Measurements from ENCODE around the gene FAM110A.
"Not testable (repeated sequence)": the region's sequence is repeated elsewhere in the genome, so short reads cannot be mapped to it uniquely, and the experiment has no call there.

FAM110A gene

GRCh38 chr20:843912-844311, 10.4 kb downstream of the FAM110A start:
- Mint-ChIP-seq H3K4me3 (no peak overlapping the region), H3K27ac (no peak overlapping the region), H3K4me1 (ENCODE audit: low read depth) (peaks cover 31% of the 10 kb centered on the region), H3K27me3 (ENCODE audit: low read depth) (no peaks in the 10 kb centered on the region), H3K36me3 (ENCODE audit: low read depth) (peaks cover 18% of the 10 kb centered on the region), H3K9me3 (no peaks in the 10 kb centered on the region)
- DNase-seq (ENCODE audit: low spot score) = no peak

GRCh38 chr20:844473-845225, 11.1 kb downstream of the FAM110A start:
- peaks cover 31% of the 10 kb centered on the region for H3K4me1 Mint-ChIP-seq (ENCODE audit: low read depth)

DNA sequence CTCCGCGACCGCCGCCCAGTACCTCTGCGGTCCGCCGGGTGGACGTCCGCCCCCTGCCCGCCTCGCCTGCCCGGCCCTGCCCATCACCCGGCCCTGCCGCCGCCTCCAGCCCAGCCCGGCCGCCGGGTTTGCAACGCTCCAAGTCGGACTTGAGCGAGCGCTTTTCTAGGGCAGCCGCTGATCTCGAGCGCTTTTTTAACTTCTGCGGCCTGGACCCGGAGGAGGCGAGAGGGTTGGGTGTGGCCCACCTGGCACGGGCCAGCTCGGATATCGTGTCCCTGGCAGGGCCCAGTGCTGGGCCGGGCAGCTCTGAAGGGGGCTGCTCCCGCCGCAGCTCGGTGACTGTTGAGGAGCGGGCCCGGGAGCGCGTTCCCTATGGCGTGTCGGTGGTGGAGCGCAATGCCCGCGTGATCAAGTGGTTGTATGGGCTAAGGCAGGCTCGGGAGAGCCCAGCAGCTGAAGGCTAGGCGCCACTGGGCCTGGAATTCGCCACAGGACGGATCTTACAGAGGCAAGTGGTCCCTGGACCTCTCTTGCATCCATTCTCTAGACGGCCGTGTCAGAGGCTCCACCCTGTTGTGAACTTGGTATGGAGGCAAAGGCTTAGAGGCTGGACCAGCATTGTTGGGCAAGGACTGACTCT, 11.8 kb downstream of the FAM110A start:
- Mint-ChIP-seq H3K4me3 (peak overlapping the region; percentile 87), H3K9me3 (peaks cover under 1% of the 10 kb centered on the region), H3K27ac (peak overlapping the region; percentile 86), H3K27me3 (ENCODE audit: low read depth) (no peaks in the 10 kb centered on the region), H3K36me3 (ENCODE audit: low read depth) (peaks cover 21% of the 10 kb centered on the region), H3K4me1 (ENCODE audit: low read depth) (peaks cover 27% of the 10 kb centered on the region)
- no peak for DNase-seq (ENCODE audit: low spot score)

More at GRCh38 chr20:844473-845225, 11.1 kb downstream of the FAM110A start:
- H3K4me3 Mint-ChIP-seq = peak overlapping the region; percentile 86
- H3K27me3 Mint-ChIP-seq (ENCODE audit: low read depth) = no peaks in the 10 kb centered on the region
- peaks cover 19% of the 10 kb centered on the region for H3K36me3 Mint-ChIP-seq (ENCODE audit: low read depth)
- peak overlapping the region; percentile 70 for H3K27ac Mint-ChIP-seq
- no peaks in the 10 kb centered on the region for H3K9me3 Mint-ChIP-seq
- DNase-seq (ENCODE audit: low spot score) = peak; percentile 77

GRCh38 chr20:845941-846893, 12.7 kb downstream of the FAM110A start:
- Mint-ChIP-seq H3K36me3 (ENCODE audit: low read depth) (peaks cover 30% of the 10 kb centered on the region), H3K4me1 (ENCODE audit: low read depth) (peaks cover 32% of the 10 kb centered on the region), H3K4me3 (peak overlapping the region; percentile 87), H3K27ac (peak overlapping the region; percentile 86), H3K9me3 (peaks cover 8% of the 10 kb centered on the region), H3K27me3 (ENCODE audit: low read depth) (no peaks in the 10 kb centered on the region)
- no peak for DNase-seq (ENCODE audit: low spot score)

DNA sequence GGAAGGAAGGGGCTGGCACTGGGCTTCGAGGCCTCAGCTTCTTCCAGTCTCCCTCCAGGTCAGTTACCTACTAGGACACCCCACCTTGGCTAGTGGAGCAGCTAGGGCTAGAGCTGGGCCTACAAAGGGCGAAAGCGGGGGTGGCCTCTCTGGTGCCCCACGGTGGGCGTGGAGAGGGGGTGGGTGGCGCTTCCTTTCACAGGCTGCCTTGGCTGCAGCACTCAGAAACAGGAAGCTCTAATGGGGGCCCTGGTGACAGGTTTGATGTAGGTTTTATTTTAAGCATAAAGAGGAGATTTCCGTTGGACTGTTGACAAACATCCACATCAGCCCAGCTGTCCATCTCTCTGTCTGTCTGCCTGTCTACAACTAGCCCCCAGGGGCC, 13.4 kb downstream of the FAM110A start:
- Mint-ChIP-seq H3K27me3 (ENCODE audit: low read depth) (no peaks in the 10 kb centered on the region), H3K9me3 (peaks cover 8% of the 10 kb centered on the region), H3K4me3 (peak overlapping the region; percentile 87), H3K4me1 (ENCODE audit: low read depth) (peaks cover 34% of the 10 kb centered on the region), H3K36me3 (ENCODE audit: low read depth) (peaks cover 35% of the 10 kb centered on the region), H3K27ac (peak overlapping the region; percentile 94)
- DNase-seq (ENCODE audit: low spot score) = peak; percentile 33

DNA sequence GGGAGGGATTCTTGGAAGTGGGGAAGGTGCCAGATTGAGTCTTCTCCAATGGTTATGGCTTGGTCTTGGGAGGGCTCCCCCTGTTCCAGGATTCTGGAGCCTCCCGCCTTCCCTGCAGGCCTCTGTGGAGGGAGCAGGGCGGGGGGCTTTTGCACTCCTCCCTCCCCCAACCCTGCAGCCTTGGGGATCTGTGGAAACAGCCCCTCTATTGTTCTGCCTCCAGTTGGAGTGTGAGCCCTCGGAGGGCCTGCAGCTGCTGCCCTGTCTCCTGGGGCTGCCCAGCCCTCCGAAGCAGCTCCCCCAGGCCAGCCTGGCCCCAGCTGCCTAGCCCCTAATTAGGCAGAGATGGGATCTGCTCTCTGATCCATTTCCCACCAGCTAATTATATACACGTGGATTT, 14.7 kb downstream of the FAM110A start:
- no peak for DNase-seq (ENCODE audit: low spot score)
- H3K9me3 Mint-ChIP-seq = peaks cover 8% of the 10 kb centered on the region
- no peak overlapping the region for H3K4me3 Mint-ChIP-seq
- H3K27ac Mint-ChIP-seq = no peak overlapping the region
- H3K4me1 Mint-ChIP-seq (ENCODE audit: low read depth) = peaks cover 36% of the 10 kb centered on the region
- peaks cover 38% of the 10 kb centered on the region for H3K36me3 Mint-ChIP-seq (ENCODE audit: low read depth)
- no peaks in the 10 kb centered on the region for H3K27me3 Mint-ChIP-seq (ENCODE audit: low read depth)

DNA sequence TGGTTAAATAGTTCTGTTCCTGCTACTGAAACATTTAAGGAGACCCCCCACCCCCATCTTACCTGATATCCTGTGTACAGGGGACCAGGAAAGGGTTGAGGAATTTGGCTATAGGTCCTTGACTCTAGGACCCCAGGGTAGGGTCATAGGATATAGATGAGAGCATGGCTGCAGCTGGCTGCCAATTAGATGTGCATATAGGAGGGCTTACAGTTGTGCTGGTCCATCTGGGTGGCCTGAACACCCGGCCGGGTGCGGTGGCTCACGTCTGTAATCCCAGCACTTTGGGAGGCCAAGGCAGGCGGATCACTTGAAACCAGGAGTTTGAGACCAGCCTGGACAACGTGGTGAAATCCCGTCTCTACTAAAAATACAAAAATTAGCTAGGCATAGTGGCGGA, 15.2 kb downstream of the FAM110A start:
- not testable (repeated sequence) for H3K4me3 Mint-ChIP-seq; H3K9me3 Mint-ChIP-seq; H3K27me3 Mint-ChIP-seq (ENCODE audit: low read depth); DNase-seq (ENCODE audit: low spot score); H3K27ac Mint-ChIP-seq
- H3K36me3 Mint-ChIP-seq (ENCODE audit: low read depth) = peaks cover 42% of the 10 kb centered on the region
- peaks cover 39% of the 10 kb centered on the region for H3K4me1 Mint-ChIP-seq (ENCODE audit: low read depth)

DNA sequence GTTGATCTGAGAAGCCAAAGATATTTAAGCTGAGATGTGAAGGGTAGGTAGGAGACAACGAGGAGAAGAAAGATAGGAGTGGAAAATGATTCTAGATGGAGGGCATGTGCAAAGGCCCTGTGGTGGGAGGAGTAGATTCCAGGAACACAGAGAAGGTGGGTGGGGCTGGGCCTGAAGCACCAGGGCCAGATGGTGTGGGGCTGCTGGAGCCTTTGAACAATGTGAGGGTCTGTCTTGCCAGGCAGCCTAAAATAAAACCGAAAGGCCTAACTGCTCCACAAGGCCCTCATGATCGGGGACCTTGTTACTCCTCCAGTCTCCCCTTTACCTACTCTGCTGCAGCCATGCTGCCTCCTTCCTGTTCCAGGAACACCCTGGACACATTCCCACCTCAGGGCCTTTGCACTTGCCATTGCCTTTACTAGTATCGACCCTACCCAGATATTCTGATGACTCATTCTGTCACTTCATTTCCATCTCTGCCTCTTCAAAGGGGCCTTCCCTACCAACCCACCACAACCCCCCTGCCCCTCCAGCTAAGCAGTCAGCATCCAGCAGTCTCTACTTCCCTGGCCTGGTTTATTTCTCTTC, 20.0 kb downstream of the FAM110A start:
- no peak for DNase-seq (ENCODE audit: low spot score)
- Mint-ChIP-seq H3K27ac (peak overlapping the region; percentile 53), H3K9me3 (peaks cover 8% of the 10 kb centered on the region), H3K36me3 (ENCODE audit: low read depth) (peaks cover 40% of the 10 kb centered on the region), H3K4me1 (ENCODE audit: low read depth) (peaks cover 38% of the 10 kb centered on the region), H3K27me3 (ENCODE audit: low read depth) (no peaks in the 10 kb centered on the region), H3K4me3 (no peak overlapping the region)

- peaks cover 48% of the 10 kb centered on the region for H3K4me1 Mint-ChIP-seq (ENCODE audit: low read depth)
- H3K4me3 Mint-ChIP-seq = no peak overlapping the region
- H3K27ac Mint-ChIP-seq = peak overlapping the region; percentile 7
- DNase-seq (ENCODE audit: low spot score) = no peak
- peaks cover 38% of the 10 kb centered on the region for H3K36me3 Mint-ChIP-seq (ENCODE audit: low read depth)
- H3K27me3 Mint-ChIP-seq (ENCODE audit: low read depth) = no peaks in the 10 kb centered on the region
- peaks cover 8% of the 10 kb centered on the region for H3K9me3 Mint-ChIP-seq
These were observed 21.1 kb downstream of the FAM110A start for GRCh38 chr20:854601-855000.

- peaks cover 29% of the 10 kb centered on the region for H3K36me3 Mint-ChIP-seq (ENCODE audit: low read depth)
- H3K9me3 Mint-ChIP-seq = peaks cover 3% of the 10 kb centered on the region
- no peaks in the 10 kb centered on the region for H3K27me3 Mint-ChIP-seq (ENCODE audit: low read depth)
- no peak for DNase-seq (ENCODE audit: low spot score)
- H3K4me3 Mint-ChIP-seq = peak overlapping the region; percentile 49
- peak overlapping the region; percentile 31 for H3K27ac Mint-ChIP-seq
- H3K4me1 Mint-ChIP-seq (ENCODE audit: low read depth) = peaks cover 55% of the 10 kb centered on the region
These were observed 22.2 kb downstream of the FAM110A start for GRCh38 chr20:855466-856360.

DNA sequence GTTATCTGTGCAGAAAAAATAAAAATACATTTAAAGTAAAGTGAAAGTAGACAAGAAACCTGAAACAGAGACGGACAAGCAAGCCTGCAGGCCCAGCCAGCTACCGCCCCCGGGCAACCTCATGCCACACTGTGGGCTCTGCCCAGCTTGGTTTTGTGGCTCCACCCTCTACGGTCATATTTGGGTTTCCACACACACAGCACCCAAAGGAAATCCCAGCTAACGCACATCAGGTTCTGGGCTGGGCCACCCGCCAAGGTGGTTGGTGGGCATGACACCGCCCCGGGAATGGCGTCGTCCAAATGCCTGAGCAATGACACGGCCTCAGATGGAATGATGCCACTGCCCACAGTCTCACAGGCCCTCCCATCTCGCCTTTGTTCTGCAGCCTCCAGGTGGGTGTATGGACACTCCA, 22.9 kb downstream of the FAM110A start:
- Mint-ChIP-seq H3K27ac (peak overlapping the region; percentile 31), H3K27me3 (ENCODE audit: low read depth) (no peaks in the 10 kb centered on the region), H3K4me1 (ENCODE audit: low read depth) (peaks cover 55% of the 10 kb centered on the region), H3K4me3 (peak overlapping the region; percentile 49), H3K36me3 (ENCODE audit: low read depth) (peaks cover 22% of the 10 kb centered on the region), H3K9me3 (no peaks in the 10 kb centered on the region)
- DNase-seq (ENCODE audit: low spot score) = no peak

GRCh38 chr20:858011-858410, 24.5 kb downstream of the FAM110A start:
- Mint-ChIP-seq H3K4me3 (no peak overlapping the region), H3K36me3 (ENCODE audit: low read depth) (peaks cover 17% of the 10 kb centered on the region), H3K27me3 (ENCODE audit: low read depth) (no peaks in the 10 kb centered on the region), H3K9me3 (no peaks in the 10 kb centered on the region), H3K4me1 (ENCODE audit: low read depth) (peaks cover 52% of the 10 kb centered on the region), H3K27ac (peak overlapping the region; percentile 29)
- no peak for DNase-seq (ENCODE audit: low spot score)
